ENCODE data around the gene DGCR2.
"Not testable (repeated sequence)": the region's sequence is repeated elsewhere in the genome, so short reads cannot be mapped to it uniquely, and the experiment has no call there.

DGCR2 gene

GRCh38 chr22:19109198-19110063 lies 12.8 kb downstream of the DGCR2 start:
- no peak for DNase-seq (ENCODE audit: low read depth in 2 of 2)

- no peak for DNase-seq (ENCODE audit: low read depth in 2 of 2)
Observed at GRCh38 chr22:19108807-19109197, 13.4 kb downstream of the DGCR2 start.

- DNase-seq (ENCODE audit: low read depth in 2 of 2): no peak
Observed at GRCh38 chr22:19107730-19108074, 14.5 kb downstream of the DGCR2 start.

GRCh38 chr22:19106886-19107729 lies 15.1 kb downstream of the DGCR2 start:
- no peak for DNase-seq (ENCODE audit: low read depth in 2 of 2)

- peak in 1 of 2 donors; percentile 26 for DNase-seq (ENCODE audit: low read depth in 2 of 2)
Observed at GRCh38 chr22:19105867-19106802, 16.1 kb downstream of the DGCR2 start.

- no peak for DNase-seq (ENCODE audit: low read depth in 2 of 2)
Observed at GRCh38 chr22:19105456-19105855, 16.8 kb downstream of the DGCR2 start.

- no peak for DNase-seq (ENCODE audit: low read depth in 2 of 2)
Observed at GRCh38 chr22:19103880-19104821, 18.1 kb downstream of the DGCR2 start.

- no peak for DNase-seq (ENCODE audit: low read depth in 2 of 2)
Observed at GRCh38 chr22:19098157-19098556, 24.1 kb downstream of the DGCR2 start.

GRCh38 chr22:19097518-19097917 lies 24.7 kb downstream of the DGCR2 start:
- no peak for DNase-seq (ENCODE audit: low read depth in 2 of 2)

- no peak for DNase-seq (ENCODE audit: low read depth in 2 of 2)
Observed at GRCh38 chr22:19096555-19096954, 25.7 kb downstream of the DGCR2 start.

- DNase-seq (ENCODE audit: low read depth in 2 of 2): no peak
Observed at GRCh38 chr22:19094393-19094997, 27.7 kb downstream of the DGCR2 start.

- no peak for DNase-seq (ENCODE audit: low read depth in 2 of 2)
Observed at GRCh38 chr22:19092725-19093124, 29.5 kb downstream of the DGCR2 start.

GRCh38 chr22:19090586-19091127 lies 31.6 kb downstream of the DGCR2 start:
- DNase-seq (ENCODE audit: low read depth in 2 of 2): no peak

GRCh38 chr22:19090183-19090582 lies 32.0 kb downstream of the DGCR2 start:
- DNase-seq (ENCODE audit: low read depth in 2 of 2): no peak

- DNase-seq (ENCODE audit: low read depth in 2 of 2): no peak
Observed at GRCh38 chr22:19088866-19089595, 33.2 kb downstream of the DGCR2 start.

GRCh38 chr22:19086896-19087295 lies 35.3 kb downstream of the DGCR2 start:
- DNase-seq (ENCODE audit: low read depth in 2 of 2): no peak

GRCh38 chr22:19086417-19086816 lies 35.8 kb downstream of the DGCR2 start:
- no peak for DNase-seq (ENCODE audit: low read depth in 2 of 2)

- no peak for DNase-seq (ENCODE audit: low read depth in 2 of 2)
Observed at GRCh38 chr22:19085233-19085718, 36.9 kb downstream of the DGCR2 start.

- not testable (repeated sequence) for DNase-seq (ENCODE audit: low read depth in 2 of 2)
Observed at GRCh38 chr22:19084586-19084985, 37.6 kb downstream of the DGCR2 start.
